H54 (cell line): Measurements from ENCODE around the gene HECA.
"Not testable (repeated sequence)": the region's sequence is repeated elsewhere in the genome, so short reads cannot be mapped to it uniquely, and the experiment has no call there.

Experiments
- DNase-seq: peaks from one replicate; pipeline ENCODE4 v3.0.0; 2011; ENCODE audit warnings: low spot score, mixed read lengths; ENCODE audit not compliant: insufficient read length
- FAIRE-seq: peaks from 3 replicates; lab custom pipeline; 2011; peaks lifted over from hg19 to GRCh38; lab: Jason Lieb, UNC
- POLR2A ChIP-seq: IDR thresholded peaks from 2 replicates; pipeline ENCODE4 v1.6.1; 2011; ENCODE audit warnings: low read depth, mild to moderate bottlenecking, low read length

The HECA gene

DNA sequence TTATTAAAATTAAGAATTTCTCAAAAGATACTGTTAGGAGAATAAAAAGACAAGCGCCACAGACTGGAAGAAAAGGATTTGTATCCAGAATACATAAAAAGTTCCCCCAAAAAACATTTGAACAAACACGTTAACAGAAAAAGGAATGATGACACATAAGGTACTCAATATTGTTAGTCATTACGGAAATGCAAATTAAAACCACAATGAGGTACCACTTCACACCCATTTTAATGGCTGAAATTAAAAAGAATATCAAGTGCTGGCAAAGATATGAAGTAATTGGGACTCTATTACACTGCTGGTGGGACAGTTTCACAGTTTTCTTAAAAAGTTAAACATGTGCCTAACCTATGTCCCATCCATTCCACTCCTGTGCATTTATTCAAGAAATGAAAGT is 51.4 kb downstream of the HECA start:
- DNase-seq (no peak), FAIRE-seq (no peak)
- TF ChIP-seq POLR2A = no peak

DNA sequence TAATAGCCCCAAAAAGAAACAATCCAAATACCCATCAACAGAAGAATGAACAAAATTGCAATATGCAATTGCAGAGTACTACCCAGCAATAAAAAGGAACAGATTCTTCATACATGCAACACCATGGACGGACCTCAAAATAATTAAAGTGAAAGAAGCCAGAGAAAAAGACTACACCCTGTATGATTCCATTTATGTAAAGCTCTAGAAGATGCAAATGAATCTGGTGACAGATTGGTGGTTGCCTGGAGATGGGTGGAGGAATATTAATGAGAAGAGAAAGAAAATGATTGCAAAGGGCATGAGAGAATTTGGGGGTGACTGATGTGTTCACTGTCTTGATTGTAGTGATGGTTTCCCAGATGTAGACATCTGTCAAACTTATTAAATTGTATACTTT is 51.8 kb downstream of the HECA start:
- no peak for TF ChIP-seq POLR2A
- DNase-seq (no peak), FAIRE-seq (no peak)

DNA sequence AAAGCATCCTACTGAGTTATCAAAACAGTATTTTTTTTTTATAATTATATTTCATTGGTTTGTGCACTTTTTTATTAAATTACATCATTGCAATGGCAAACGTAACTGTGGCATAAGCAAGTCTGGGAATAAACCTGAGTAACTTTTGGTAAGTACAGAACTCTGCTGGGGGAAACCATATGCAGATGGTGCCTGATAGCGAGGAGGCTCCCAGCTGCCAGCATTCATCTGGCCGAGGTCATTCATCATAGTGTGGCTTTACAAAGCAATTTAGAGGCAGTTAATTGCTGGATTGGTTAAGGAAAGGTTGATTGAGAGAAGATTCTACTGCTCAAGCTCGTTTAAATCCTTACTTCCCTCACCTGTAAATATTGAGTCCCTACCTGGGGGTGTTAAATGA is 52.6 kb downstream of the HECA start:
- FAIRE-seq = no peak
- DNase-seq = no peak
- TF ChIP-seq POLR2A = no peak

DNA sequence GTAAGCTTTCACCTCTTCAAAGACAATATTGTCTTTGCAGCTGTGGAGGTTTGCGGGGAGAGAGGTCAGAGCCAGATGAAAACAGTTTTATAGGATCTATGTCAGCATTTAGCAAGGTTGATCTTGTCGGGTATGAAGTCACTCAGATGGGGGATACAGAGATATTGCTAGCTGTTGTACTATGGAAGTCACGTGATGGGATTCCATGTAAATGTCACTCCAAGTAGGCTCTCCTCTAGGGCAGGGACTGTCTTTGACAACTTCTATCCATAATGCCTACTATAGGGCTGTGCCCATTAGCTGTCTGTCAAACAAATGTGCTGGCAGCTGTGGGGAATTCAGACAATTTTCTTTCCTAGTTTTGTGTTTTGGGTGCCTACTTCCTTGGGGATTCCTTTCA is 54.8 kb downstream of the HECA start:
- no peak for DNase-seq
- no peak for FAIRE-seq
- no peak for TF ChIP-seq POLR2A

DNA sequence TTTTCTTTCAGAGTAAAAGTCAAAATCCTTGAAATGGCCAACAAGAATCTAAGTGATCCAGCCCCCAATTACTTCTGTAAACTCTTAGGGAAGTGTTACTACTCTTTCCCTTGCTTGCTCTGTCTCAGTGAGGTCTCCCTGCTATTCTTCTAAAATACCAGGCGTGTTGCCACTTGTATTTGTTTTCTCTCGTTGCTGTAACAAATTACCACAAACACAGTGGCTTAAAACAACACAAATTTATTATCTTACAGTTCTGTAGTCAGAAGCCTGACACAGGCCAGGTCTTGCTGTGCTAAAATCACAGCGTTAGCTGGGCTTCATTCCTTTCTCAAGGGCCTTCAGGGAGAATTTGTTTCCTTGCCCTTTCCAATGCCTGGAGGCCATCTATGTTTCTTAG is 59.9 kb downstream of the HECA start:
- FAIRE-seq (no peak), DNase-seq (no peak)
- TF ChIP-seq POLR2A = no peak

DNA sequence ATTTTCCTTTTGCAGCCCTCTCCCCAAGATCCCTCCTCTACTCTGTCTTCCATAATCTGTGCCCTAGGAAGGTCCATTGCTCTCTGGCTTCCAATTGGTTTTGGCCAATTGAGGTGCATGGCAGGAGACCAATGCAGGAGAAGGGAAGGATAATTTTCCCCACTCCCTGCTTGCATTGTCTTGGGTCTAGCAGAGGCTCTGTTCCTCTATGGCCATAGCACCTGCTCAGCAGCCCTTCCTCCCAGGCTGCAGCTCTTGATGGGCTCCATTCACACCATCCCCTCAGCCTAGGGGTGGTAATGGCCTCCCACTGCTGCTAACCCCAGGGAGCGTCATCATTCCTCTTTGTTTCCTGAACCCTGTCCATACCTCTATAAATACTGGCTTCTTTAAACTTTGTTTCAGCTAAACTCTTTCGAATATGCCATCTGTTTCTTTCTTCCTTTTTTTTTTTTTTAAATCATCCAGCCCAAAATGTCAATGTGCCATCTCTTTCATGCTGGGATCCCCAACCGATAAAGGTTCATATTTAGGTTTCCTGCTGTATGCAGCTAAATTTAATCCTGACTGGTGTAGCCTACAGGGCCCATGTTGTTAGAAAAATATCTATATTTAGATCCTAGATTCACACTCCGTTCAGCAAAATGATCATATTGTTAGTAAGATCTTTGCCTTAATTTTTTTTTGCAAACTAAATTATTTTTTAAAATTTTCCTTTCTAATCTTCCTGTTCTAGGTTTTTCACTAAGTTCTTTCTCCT is 63.8 kb downstream of the HECA start:
- FAIRE-seq = no peak
- TF ChIP-seq POLR2A = no peak
- DNase-seq = no peak

DNA sequence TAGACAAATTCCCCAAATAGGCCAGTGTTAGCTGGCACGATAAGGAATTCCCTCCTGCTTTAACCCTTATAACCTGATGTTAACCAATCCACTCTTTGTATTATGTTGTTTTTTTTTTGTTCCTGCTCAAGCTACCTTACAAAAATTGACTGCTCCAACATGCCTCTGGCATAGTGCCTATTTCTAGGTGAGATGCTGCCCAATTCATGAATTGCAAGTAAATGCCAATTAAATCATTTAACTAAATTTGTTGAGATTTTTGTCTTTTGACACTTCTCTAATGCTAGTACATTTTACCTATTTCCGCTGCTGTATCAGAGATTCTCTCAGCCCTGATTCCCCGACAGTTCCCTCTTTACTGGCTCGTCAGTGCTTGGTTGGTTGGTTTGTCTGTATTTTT is 66.5 kb downstream of the HECA start:
- DNase-seq = no peak
- TF ChIP-seq POLR2A = no peak
- no peak for FAIRE-seq

DNA sequence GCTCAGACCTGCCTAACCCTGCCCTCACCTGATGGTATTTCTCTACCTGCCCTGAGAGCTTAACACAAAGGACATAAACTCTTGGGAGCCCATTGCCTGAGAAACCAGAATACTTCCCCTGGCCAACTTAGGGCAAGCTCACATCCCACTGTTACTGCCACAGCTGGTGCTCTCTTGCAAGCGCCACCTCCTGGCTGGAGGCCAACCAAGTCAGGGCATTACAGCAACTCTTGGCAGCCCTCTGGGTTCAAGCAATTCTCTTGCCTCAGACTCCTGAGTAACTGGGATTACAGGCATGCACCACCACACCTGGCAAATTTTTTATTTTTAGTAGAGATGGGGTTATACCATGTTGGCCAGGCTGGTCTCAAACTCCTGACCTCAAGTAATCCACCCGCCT is 70.1 kb downstream of the HECA start:
- no peak for TF ChIP-seq POLR2A
- FAIRE-seq = no peak
- DNase-seq = no peak

DNA sequence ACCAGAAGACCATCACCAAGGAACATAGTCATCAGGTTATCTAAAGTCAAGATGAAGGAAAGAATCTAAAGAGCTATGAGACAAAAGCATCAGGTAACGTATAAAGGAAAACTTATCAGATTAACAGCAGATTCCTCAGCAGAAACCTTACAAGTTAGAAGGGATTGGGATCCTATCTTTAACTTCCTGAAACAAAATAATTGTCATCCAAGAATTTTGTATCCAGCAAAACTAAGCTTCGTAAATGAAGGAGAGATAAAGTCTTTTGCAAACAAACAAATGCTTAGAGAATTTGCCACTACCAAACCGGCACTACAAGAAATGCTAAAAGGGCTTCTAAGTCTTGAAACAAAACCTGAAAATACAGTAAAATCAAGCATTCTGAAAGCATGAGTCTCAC is 71.0 kb downstream of the HECA start:
- no peak for DNase-seq
- FAIRE-seq = no peak

DNA sequence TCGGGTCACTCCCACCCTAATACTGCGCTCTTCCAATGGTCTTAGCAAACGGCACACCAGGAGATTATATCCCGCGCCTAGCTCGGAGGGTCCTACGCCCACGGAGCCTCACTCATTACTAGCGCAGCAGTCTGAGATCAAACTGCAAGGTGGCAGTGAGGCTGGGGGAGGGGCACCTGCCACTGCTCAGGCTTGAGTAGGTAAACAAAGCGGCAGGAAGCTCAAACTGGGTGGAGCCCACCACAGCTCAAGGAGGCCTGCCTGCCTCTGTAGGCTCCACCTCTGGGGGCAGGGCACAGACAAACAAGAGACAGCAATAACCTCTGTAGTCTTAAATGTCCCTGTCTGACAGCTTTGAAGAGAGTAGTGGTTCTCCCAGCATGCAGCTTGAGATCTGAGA is 75.9 kb downstream of the HECA start:
- not testable (repeated sequence) for FAIRE-seq

More for the DNA sequence above, 71.0 kb downstream of the HECA start:
- no peak for TF ChIP-seq POLR2A

DNA sequence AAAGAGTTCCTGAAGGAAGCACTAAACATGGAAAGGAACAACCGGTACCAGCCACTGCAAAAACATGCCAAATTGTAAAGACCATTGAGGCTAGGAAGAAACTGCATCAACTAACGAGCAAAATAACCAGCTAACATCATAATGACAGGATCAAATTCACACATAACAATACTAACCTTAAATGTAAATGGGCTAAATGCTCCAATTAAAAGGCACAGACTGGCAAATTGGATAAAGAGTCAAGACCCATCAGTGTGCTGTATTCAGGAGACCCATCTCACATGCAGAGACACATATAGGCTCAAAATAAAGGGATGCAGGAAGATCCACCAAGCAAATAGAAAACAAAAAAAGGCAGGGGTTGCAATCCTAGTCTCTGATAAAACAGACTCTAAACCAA is 77.6 kb downstream of the HECA start:
- FAIRE-seq, DNase-seq: not testable (repeated sequence)

More for the DNA sequence above, 75.9 kb downstream of the HECA start:
- DNase-seq = not testable (repeated sequence)

DNA sequence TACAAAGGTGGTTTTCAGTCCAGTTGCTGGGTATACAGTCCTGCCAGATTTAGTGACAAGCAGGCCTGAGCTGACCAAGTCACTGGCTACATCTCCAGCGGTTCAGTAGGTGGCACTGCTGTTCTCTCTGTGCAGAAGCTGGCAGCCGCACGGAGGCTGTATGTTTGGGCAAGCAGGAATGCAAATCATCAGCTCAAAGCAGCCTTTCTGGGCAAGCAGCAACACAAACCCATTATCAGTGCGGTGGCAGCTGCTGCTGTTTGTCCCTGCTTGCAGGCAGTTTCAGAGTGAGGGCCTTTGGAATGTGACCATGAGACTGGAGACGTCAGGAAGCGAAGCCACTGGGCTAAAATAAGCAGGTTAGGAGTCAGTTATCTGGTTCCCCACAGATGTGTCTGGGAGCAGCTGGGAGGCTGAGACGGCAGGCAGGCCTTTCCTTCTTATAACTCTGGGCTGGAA is 84.4 kb downstream of the HECA start:
- DNase-seq = peak; percentile 44
- FAIRE-seq = peak; percentile 61
- no peak for TF ChIP-seq POLR2A

DNA sequence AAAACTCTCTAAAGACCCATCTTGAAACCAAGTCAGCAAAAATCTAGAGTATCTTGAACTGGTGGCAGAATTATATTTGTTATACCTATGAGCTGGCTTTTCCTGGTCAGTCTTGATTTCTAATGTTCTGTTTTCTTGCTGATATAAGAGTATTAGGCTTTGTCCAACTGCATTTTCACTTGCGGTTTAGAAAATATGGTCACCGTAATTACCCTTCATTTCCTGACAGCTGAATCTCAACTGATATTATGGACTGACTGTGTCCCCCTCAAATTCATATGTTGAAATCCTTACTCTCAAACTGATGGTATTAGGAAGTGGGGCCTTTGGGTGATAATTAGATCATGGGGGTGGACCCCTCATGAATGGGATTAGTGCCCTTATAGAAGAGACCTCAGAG is 84.9 kb downstream of the HECA start:
- DNase-seq = no peak
- TF ChIP-seq POLR2A = no peak
- FAIRE-seq = no peak

DNA sequence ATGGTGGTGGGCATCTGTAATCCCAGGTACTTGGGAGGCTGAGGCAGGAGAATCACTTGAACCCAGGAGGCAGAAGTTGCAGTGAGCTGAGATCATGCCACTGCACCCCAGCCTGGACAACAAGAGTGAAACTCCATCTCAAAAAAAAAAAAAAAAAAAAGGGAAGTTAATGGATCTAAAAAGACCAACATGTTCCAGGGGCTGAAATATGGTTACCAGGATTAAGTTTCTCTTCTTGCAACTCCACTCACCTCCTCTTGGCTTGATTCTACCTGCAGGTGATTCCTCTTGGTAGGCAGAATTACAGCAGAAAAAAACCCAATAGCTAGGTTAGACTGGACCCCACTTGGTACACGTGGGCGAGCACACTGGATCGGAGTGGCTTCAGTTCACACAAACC is 93.5 kb downstream of the HECA start:
- not testable (repeated sequence) for FAIRE-seq, DNase-seq
